ENCODE measurements around the gene ZBED5. TPM values are rescaled to one million over a fixed set of nuclear protein-coding genes. Genes with fewer than 3 reads are reported as not detected.

ZBED5 gene
- total RNA-seq, 2 experiments from 2014 or later, result 71.1 to 72.0 TPM

- ATAC-seq (ENCODE audit: poor library complexity) (peak; percentile 91), DNase-seq (peak; percentile 96 to 99 (median 97))
- Mint-ChIP-seq H3K27me3 (no peaks in the 10 kb centered on the region), H3K9me3 (no peaks in the 10 kb centered on the region), H3K27ac (peak within 1 kb of the TSS; percentile 100), H3K36me3 (ENCODE audit: low read depth) (peaks cover 54% of the 10 kb centered on the region), H3K4me1 (ENCODE audit: low read depth) (peaks cover 59% of the 10 kb centered on the region), H3K4me3 (peak within 1 kb of the TSS; percentile 99)
- Histone ChIP-seq H3K4me1 (ENCODE audit: insufficient read depth, low read length) (peaks cover 30% of the 10 kb centered on the region), H3K27ac (ENCODE audit: low read depth in 1 of 2, low read length in 2 of 2) (peak within 1 kb of the TSS; percentile 95 to 99), H3K4me3 (ENCODE audit: low read length) (peak within 1 kb of the TSS; percentile 86), H3K27me3 (ENCODE audit: control insufficient read depth in 1 of 2, insufficient read depth in 2 of 2, low read length in 2 of 2) (no peaks in the 10 kb centered on the region), H3K9me3 (ENCODE audit: control insufficient read depth in 1 of 2, insufficient read depth in 1 of 2, low read length in 2 of 2) (no peaks in the 10 kb centered on the region), H3K36me3 (ENCODE audit: insufficient read depth, low read length) (peaks cover 34% of the 10 kb centered on the region)
- ChIA-PET CTCF (interaction anchor here (0.8 to 3.7 kb wide), 9 partner anchors 16 to 339 kb away, joined by 3 to 25 read pairs (median 3); partner anchors contain the start of genes RNF141 and ZBED5), POLR2A (interaction anchor here (0.6 to 4.5 kb wide), 62 partner anchors 9 to 1499 kb away, joined by 3 to 478 read pairs (median 5); partner anchors contain the start of genes AMPD3, CTR9, RNF141 and USP47)
- no peak for TF ChIP-seq CTCF (IDR thresholded peaks at IDR 0.05)
- intact Hi-C loops (cut with DNase I, micrococcal nuclease), result loop anchor here (1.0 to 5.0 kb wide), 6 partner anchors 14 to 1496 kb away; partner anchors contain the start of genes TMEM41B (in 1 of the 2), USP47 (in 1 of the 2) and ZBED5 (in 1 of the 2)
Measured at GRCh38 chr11:10808553-10809372, 49.1 kb downstream of the ZBED5 start, which contains the start of gene EIF4G2. Gene EIF4G2 (minus strand): TSS chr11:10808926.

- ATAC-seq (ENCODE audit: poor library complexity), result no peak
- intact Hi-C loops (cut with DNase I, micrococcal nuclease), result loop anchor here (2.0 to 5.0 kb wide), 4 partner anchors 13 to 1496 kb away; partner anchors contain the start of genes TMEM41B (in 1 of the 2) and USP47 (in 1 of the 2)
Measured at GRCh38 chr11:10808235-10808552, 49.7 kb downstream of the ZBED5 start.

More at GRCh38 chr11:10808235-10808552, 49.7 kb downstream of the ZBED5 start:
- H3K4me1 Mint-ChIP-seq (ENCODE audit: low read depth), result peaks cover 65% of the 10 kb centered on the region
- Histone ChIP-seq H3K36me3 (ENCODE audit: insufficient read depth, low read length) (peaks cover 40% of the 10 kb centered on the region), H3K27ac (ENCODE audit: low read depth in 1 of 2, low read length in 2 of 2) (peak overlapping the region; percentile 95 to 99), H3K9me3 (ENCODE audit: control insufficient read depth in 1 of 2, insufficient read depth in 1 of 2, low read length in 2 of 2) (no peaks in the 10 kb centered on the region), H3K4me1 (ENCODE audit: insufficient read depth, low read length) (peaks cover 30% of the 10 kb centered on the region), H3K4me3 (ENCODE audit: low read length) (peak overlapping the region; percentile 86), H3K27me3 (ENCODE audit: control insufficient read depth in 1 of 2, insufficient read depth in 2 of 2, low read length in 2 of 2) (no peaks in the 10 kb centered on the region)
- ChIA-PET CTCF (interaction anchor here (0.9 to 3.0 kb wide), 4 partner anchors 15 to 62 kb away, joined by 3 to 18 read pairs (median 10); partner anchors contain the start of gene ZBED5), POLR2A (interaction anchor here (0.6 to 4.5 kb wide), 42 partner anchors 9 to 1443 kb away, joined by 3 to 478 read pairs (median 8); partner anchors contain the start of genes CTR9, RNF141, USP47 and ZBED5)
- H3K27ac Mint-ChIP-seq, result peak overlapping the region; percentile 100
- no peaks in the 10 kb centered on the region for H3K27me3 Mint-ChIP-seq
- no peaks in the 10 kb centered on the region for H3K9me3 Mint-ChIP-seq
- peaks cover 60% of the 10 kb centered on the region for H3K36me3 Mint-ChIP-seq (ENCODE audit: low read depth)
- no peak for TF ChIP-seq CTCF (IDR thresholded peaks at IDR 0.05)
- H3K4me3 Mint-ChIP-seq, result peak overlapping the region; percentile 99
- DNase-seq, result no peak

All from CD4-positive, alpha-beta T cell (primary cell).